Ishikawa (cell line): ENCODE measurements around the gene HOXD4.

Experiments
- EP300 ChIP-seq: IDR thresholded peaks from 2 replicates; pipeline ENCODE4 v1.6.1; 2012; ENCODE audit warnings: borderline replicate concordance
- REST ChIP-seq: IDR thresholded peaks from 2 replicates; pipeline ENCODE4 v1.6.1; 2012; ENCODE audit warnings: low read depth, mild to moderate bottlenecking
- TAF1 ChIP-seq: IDR thresholded peaks from 2 replicates; pipeline ENCODE4 v1.6.1; 2012; ENCODE audit warnings: low read depth, mild to moderate bottlenecking
- TCF12 ChIP-seq: IDR thresholded peaks from 2 replicates; pipeline ENCODE4 v1.6.1; 2012; ENCODE audit warnings: low read depth

DNA sequence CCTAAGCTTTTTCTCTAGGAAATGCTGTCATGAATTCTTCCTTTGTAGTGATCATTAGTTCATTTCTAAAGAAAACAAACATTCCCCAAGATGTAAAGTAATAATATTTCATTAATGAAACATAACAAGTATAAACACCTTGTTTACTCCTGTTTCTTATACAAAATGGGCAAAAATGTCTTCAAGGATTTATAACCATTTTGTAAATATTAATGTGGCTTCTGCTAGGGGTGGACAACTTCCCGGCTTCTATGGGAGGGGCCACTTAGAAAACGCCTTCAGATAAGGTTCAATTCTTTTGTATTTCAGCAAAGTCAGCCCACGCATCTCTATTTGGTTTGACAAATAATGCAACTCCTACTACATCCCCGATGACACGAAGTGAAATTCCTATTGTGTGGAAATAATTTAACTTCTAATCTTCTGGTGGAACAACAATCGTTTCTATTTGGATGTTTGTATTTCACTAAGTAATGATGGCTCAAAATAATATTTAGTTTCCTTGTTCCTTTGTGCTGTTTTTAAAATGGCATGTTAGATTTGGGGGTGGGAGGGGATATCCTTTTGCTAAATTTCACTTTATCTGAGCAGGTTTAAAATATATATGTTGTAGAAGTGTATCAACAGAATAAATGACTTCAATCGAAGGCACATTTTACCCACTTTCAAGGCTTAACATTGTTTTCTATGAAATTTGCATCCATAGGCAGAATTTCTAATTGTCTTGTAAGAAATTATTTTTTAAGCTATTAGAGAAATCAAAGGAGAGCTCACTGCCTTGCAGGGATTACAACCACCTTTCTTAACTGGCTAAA is 22.4 kb downstream of the HOXD4 start:
- TF ChIP-seq TAF1, result no peak
- no peak for TF ChIP-seq EP300
- TF ChIP-seq REST, result no peak
- no peak for TF ChIP-seq TCF12
